Neural cell (in vitro differentiated cells): ENCODE data around the gene RHOF. TPM values are rescaled to one million over a fixed set of nuclear protein-coding genes. Genes with fewer than 3 reads are reported as not detected.

Source experiments
- H2AFZ ChIP-seq: fragments of 200-600, 300-800 bp; sonication (generic), shearing (Covaris generic); 2 replicates; pipeline ENCODE4 v1.6.0; 2014; ENCODE audit warnings: low read depth, mild to moderate bottlenecking, antibody characterized with exemption, low read length, moderate library complexity
- H3F3A ChIP-seq: fragments of 200-600 bp; shearing (Covaris generic); 2 replicates; pipeline ENCODE4 v1.6.1; 2016; ENCODE audit warnings: mild to moderate bottlenecking, moderate library complexity, mixed read lengths, antibody characterized with exemption, low read length; ENCODE audit not compliant: insufficient read depth, poor library complexity, severe bottlenecking
- H3K27ac ChIP-seq: fragments of 200-600, 300-800 bp; sonication (generic), shearing (Covaris generic); 2 replicates; pipeline ENCODE4 v1.5.1; 2014; ENCODE audit warnings: mild to moderate bottlenecking, low read length, moderate library complexity
- H3K27me3 ChIP-seq: fragments of 300-800, 200-600 bp; sonication (generic), shearing (Covaris generic); 2 replicates; pipeline ENCODE4 v1.6.0; 2014; ENCODE audit warnings: mild to moderate bottlenecking, low read depth, low read length, moderate library complexity; ENCODE audit not compliant: insufficient read depth
- H3K36me3 ChIP-seq: fragments of 300-800, 200-600 bp; sonication (generic), shearing (Covaris generic); 2 replicates; pipeline ENCODE4 v1.5.1; 2014; ENCODE audit warnings: mild to moderate bottlenecking, antibody characterized with exemption, low read length, moderate library complexity; ENCODE audit not compliant: insufficient read depth
- H3K4me2 ChIP-seq: fragments of 300-800, 200-600 bp; sonication (generic), shearing (Covaris generic); 2 replicates; pipeline ENCODE4 v1.6.0; 2014; ENCODE audit warnings: mild to moderate bottlenecking, low read length
- H3K4me3 ChIP-seq: fragments of 300-800, 200-600 bp; sonication (generic), shearing (Covaris generic); 2 replicates; pipeline ENCODE4 v1.5.1; 2014; ENCODE audit warnings: mild to moderate bottlenecking, low read length, moderate library complexity
- H3K79me2 ChIP-seq: fragments of 200-600 bp; shearing (Covaris generic); replicated peaks from 2 replicates; pipeline ENCODE4 v1.6.0; 2014; ENCODE audit warnings: mild to moderate bottlenecking, low read length, moderate library complexity; ENCODE audit not compliant: insufficient read depth
- H3K9ac ChIP-seq: fragments of 300-800, 200-600 bp; sonication (generic), shearing (Covaris generic); 2 replicates; pipeline ENCODE4 v1.6.1; 2016; ENCODE audit warnings: mild to moderate bottlenecking, low read length, mixed read lengths
- H3K9me2 ChIP-seq: fragments of 200-600 bp; shearing (Covaris generic); 2 replicates; pipeline ENCODE4 v1.6.1; 2016; ENCODE audit warnings: mild to moderate bottlenecking, low read length, mixed read lengths; ENCODE audit not compliant: insufficient read depth
- H3K9me3 ChIP-seq: fragments of 200-600, 300-800 bp; sonication (generic), shearing (Covaris generic); 2 replicates; pipeline ENCODE4 v1.6.1; 2016; ENCODE audit warnings: mild to moderate bottlenecking, mixed run types, low read length, moderate library complexity, mixed read lengths
- H4K20me1 ChIP-seq: fragments of 200-600 bp; shearing (Covaris generic); 2 replicates; pipeline ENCODE4 v1.6.1; 2016; ENCODE audit warnings: mild to moderate bottlenecking, mixed run types; ENCODE audit not compliant: insufficient read depth
- EP300 ChIP-seq: fragments of 450-650 bp; conservative IDR thresholded peaks from 2 replicates; pipeline ENCODE4 v1.6.1; 2014; ENCODE audit warnings: antibody characterized with exemption, mild to moderate bottlenecking, moderate library complexity; ENCODE audit not compliant: poor library complexity, severe bottlenecking
- EZH2 ChIP-seq: fragments of 200-600, 300-800 bp; shearing (Covaris generic), sonication (generic); IDR thresholded peaks from 2 replicates; pipeline ENCODE4 v1.6.1; 2014; ENCODE audit warnings: antibody characterized with exemption, low read length, borderline replicate concordance, mild to moderate bottlenecking; ENCODE audit not compliant: insufficient read depth, poor library complexity, severe bottlenecking
- MXI1 ChIP-seq: fragments of 450-650 bp; conservative IDR thresholded peaks from 2 replicates; pipeline ENCODE4 v1.6.1; 2014; ENCODE audit warnings: antibody characterized with exemption, mild to moderate bottlenecking; ENCODE audit not compliant: poor library complexity, severe bottlenecking
- POLR2AphosphoS5 ChIP-seq: IDR thresholded peaks from 2 replicates; pipeline ENCODE4 v1.6.1; 2012
- RAD21 ChIP-seq: fragments of 450-650 bp; conservative IDR thresholded peaks from 2 replicates; pipeline ENCODE4 v1.6.1; 2014; ENCODE audit warnings: antibody characterized with exemption, mild to moderate bottlenecking, moderate library complexity
- SMC3 ChIP-seq: fragments of 450-650 bp; conservative IDR thresholded peaks from 2 replicates; pipeline ENCODE4 v1.6.1; 2014; ENCODE audit warnings: antibody characterized with exemption, mild to moderate bottlenecking, moderate library complexity; ENCODE audit not compliant: poor library complexity
- TAF1 ChIP-seq: IDR thresholded peaks from 2 replicates; pipeline ENCODE4 v1.6.1; 2012; ENCODE audit warnings: low read depth
- polyA plus RNA-seq: library from polyadenylated mRNA; depleted of rRNA; stranded (reverse); fragments of >200 nt; gene quantifications from 2 replicates; pipeline ENCODE4 v1.2.3, GENCODE V29; 2014
- TF ChIP-seq, protein P1 (sequence below): IDR thresholded peaks from 2 replicates; pipeline ENCODE4 v1.6.1; 2012; ENCODE audit warnings: borderline replicate concordance
- TF ChIP-seq, protein P2 (sequence below): fragments of 450-650 bp; IDR thresholded peaks from 2 replicates; pipeline ENCODE4 v1.5.1; 2014; ENCODE audit warnings: antibody characterized with exemption, mild to moderate bottlenecking, moderate library complexity; ENCODE audit not compliant: poor library complexity, severe bottlenecking

RHOF gene
- polyA plus RNA-seq, 1 donor from 2014 or later = 14.7 TPM

DNA sequence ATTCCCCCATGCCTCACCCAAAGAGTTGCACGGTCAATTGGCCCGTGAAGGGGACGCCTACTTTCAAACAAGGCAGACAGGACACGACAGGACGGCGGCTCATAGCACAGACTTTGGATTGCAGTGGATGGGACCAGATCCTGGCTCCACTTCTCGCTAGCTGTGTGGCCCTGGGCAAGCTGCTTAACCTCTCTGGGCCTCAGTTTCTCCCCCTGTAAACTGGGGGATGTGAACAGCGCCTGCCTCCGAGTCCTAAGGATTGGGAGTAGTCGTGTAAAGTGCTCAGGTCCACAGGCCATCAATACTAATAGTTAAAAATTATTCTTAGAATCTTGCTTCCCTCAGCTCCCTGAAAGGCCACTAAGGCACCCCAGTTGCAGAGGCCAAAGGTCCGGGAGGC is 13.1 kb downstream of the RHOF start:
- no peak overlapping the region for H3K27ac ChIP-seq
- H4K20me1 ChIP-seq = no peaks in the 10 kb centered on the region
- no peaks in the 10 kb centered on the region for H3F3A ChIP-seq
- no peaks in the 10 kb centered on the region for H3K9me3 ChIP-seq
- TF ChIP-seq SMC3 (no peak), TAF1 (no peak), RAD21 (no peak), MXI1 (no peak), POLR2AphosphoS5 (no peak), EZH2 (no peak), EP300 (no peak)
- TF ChIP-seq, protein P1, sequence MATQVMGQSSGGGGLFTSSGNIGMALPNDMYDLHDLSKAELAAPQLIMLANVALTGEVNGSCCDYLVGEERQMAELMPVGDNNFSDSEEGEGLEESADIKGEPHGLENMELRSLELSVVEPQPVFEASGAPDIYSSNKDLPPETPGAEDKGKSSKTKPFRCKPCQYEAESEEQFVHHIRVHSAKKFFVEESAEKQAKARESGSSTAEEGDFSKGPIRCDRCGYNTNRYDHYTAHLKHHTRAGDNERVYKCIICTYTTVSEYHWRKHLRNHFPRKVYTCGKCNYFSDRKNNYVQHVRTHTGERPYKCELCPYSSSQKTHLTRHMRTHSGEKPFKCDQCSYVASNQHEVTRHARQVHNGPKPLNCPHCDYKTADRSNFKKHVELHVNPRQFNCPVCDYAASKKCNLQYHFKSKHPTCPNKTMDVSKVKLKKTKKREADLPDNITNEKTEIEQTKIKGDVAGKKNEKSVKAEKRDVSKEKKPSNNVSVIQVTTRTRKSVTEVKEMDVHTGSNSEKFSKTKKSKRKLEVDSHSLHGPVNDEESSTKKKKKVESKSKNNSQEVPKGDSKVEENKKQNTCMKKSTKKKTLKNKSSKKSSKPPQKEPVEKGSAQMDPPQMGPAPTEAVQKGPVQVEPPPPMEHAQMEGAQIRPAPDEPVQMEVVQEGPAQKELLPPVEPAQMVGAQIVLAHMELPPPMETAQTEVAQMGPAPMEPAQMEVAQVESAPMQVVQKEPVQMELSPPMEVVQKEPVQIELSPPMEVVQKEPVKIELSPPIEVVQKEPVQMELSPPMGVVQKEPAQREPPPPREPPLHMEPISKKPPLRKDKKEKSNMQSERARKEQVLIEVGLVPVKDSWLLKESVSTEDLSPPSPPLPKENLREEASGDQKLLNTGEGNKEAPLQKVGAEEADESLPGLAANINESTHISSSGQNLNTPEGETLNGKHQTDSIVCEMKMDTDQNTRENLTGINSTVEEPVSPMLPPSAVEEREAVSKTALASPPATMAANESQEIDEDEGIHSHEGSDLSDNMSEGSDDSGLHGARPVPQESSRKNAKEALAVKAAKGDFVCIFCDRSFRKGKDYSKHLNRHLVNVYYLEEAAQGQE = no peak
- TF ChIP-seq, protein P2, sequence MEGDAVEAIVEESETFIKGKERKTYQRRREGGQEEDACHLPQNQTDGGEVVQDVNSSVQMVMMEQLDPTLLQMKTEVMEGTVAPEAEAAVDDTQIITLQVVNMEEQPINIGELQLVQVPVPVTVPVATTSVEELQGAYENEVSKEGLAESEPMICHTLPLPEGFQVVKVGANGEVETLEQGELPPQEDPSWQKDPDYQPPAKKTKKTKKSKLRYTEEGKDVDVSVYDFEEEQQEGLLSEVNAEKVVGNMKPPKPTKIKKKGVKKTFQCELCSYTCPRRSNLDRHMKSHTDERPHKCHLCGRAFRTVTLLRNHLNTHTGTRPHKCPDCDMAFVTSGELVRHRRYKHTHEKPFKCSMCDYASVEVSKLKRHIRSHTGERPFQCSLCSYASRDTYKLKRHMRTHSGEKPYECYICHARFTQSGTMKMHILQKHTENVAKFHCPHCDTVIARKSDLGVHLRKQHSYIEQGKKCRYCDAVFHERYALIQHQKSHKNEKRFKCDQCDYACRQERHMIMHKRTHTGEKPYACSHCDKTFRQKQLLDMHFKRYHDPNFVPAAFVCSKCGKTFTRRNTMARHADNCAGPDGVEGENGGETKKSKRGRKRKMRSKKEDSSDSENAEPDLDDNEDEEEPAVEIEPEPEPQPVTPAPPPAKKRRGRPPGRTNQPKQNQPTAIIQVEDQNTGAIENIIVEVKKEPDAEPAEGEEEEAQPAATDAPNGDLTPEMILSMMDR = no peak
- no peaks in the 10 kb centered on the region for H3K36me3 ChIP-seq
- H3K27me3 ChIP-seq = no peaks in the 10 kb centered on the region
- H2AFZ ChIP-seq = no peak overlapping the region
- no peaks in the 10 kb centered on the region for H3K79me2 ChIP-seq
- H3K4me3 ChIP-seq = no peak overlapping the region
- H3K9ac ChIP-seq = no peak overlapping the region
- no peaks in the 10 kb centered on the region for H3K9me2 ChIP-seq
- no peak overlapping the region for H3K4me2 ChIP-seq

DNA sequence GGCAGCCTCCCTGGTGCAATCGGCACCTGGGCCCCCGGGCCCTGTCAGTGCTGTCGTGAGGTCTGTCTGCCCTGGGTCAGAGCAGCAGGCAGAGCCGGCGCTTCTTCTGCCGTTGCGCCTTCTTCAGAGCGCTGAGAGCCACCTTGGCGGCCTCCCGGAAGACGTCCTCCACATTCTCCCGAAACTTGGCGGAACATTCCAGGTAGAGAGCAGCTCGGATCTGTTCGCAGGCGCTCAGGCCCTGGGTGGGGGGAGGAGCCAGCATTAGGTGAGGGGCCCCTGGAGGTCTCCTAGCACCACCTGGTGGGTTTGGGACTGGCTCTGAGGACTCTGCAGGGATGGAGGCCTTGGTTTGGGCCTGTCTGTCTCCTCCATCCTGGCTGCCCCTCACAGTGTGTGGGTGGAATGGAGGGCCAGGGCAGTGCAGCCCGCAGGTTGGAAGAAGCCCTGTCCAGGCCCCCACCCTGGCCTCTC is 14.0 kb downstream of the RHOF start:
- Histone ChIP-seq H3K79me2 (no peaks in the 10 kb centered on the region), H3K4me3 (no peak overlapping the region), H3K27me3 (no peaks in the 10 kb centered on the region), H3F3A (no peaks in the 10 kb centered on the region), H3K36me3 (no peaks in the 10 kb centered on the region), H3K9ac (no peak overlapping the region), H3K9me3 (no peaks in the 10 kb centered on the region), H2AFZ (no peak overlapping the region), H3K9me2 (no peaks in the 10 kb centered on the region), H4K20me1 (no peaks in the 10 kb centered on the region), H3K4me2 (no peak overlapping the region), H3K27ac (no peak overlapping the region)
- TF ChIP-seq, protein P1 = no peak
- TF ChIP-seq EP300 (no peak), SMC3 (no peak), MXI1 (no peak)
- TF ChIP-seq, protein P2 = no peak
